GM08714 (cell line): ENCODE measurements around the gene TWIST2.

Experiments
- H3K4me3 ChIP-seq: fragments of 200-500 bp; sonication (Bioruptor generic); 2 replicates; pipeline ENCODE4 v1.5.1; 2014; ENCODE audit warnings: mild to moderate bottlenecking, low read length, inconsistent platforms
- ZNF274 ChIP-seq: IDR thresholded peaks from 2 replicates; pipeline ENCODE4 v1.6.1; 2012; ENCODE audit warnings: mild to moderate bottlenecking, low read depth, low read length

The TWIST2 gene

DNA sequence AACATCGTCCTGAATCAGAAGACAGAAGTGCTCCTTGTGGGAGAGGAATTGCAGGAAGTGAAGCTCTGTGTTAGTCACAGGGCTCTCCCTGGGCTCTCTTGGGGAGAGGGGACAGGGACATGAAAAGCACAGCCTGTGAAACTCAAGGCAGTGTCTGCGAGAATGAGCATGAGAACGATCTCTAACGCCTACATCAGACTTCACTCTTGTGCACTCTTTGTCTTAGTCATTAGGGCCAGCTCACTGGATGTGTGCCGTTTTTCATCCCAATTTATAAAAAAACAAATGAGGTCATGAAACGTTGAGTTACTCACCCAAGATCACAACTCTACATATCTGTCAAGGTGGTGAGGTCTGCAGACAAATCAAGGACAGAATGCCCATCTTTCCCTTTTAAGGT is 27.0 kb upstream of the TWIST2 start:
- TF ChIP-seq ZNF274, result no peak
- no peak overlapping the region for H3K4me3 ChIP-seq

DNA sequence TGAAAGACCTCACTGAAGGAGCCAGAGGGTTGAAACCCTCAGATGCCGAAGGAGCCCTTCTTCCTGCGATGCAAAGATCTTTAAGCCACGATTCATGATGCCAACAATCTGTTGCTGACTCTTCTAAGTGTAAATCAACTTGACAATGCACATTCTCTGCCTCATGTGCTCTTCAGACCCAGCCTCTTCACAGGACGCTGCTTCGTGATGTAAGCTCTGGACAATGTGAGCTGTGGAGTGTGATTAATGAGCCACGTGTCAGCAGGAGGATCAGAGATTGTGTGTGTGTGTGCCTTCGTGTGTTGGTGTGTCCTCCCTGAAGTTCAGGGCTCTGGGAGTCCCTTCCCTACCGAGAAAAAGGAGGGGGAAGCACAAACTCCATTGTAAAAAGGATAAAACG is 26.5 kb upstream of the TWIST2 start:
- no peak overlapping the region for H3K4me3 ChIP-seq
- no peak for TF ChIP-seq ZNF274

DNA sequence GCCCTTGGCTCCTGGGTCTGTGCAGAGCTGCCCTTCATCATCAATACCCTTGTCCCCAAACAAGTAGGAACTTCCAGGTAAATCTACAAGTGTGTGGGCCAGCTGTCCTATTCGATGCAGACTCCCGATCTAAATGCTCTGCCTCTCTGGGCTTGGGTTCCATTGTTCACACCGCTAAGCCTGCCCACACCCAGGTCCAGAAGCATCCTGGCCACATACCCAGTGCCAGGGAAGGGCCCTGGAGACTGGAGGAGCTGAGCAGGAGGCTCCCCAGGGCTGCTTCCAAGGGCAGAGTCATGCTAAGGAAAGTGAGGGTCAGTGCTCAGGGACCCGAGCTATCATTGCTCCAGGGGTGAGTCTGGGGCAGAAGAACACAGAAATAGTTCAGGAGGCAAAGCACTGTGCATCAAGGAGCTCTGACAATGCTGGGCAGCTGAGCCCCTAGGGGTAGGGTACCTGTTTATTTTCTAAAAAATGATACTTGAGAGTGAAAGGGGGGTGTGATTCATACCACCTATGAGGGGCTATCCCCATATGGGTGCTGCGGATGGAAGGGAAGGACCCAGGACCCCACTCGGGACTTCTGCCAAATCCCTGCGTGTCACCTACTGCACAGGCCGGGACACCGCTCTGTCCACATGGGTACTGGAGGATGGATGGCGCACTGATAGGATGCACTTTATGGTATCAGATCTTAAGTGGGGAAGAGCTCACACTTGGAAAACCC is 25.8 kb upstream of the TWIST2 start:
- no peak overlapping the region for H3K4me3 ChIP-seq
- no peak for TF ChIP-seq ZNF274

DNA sequence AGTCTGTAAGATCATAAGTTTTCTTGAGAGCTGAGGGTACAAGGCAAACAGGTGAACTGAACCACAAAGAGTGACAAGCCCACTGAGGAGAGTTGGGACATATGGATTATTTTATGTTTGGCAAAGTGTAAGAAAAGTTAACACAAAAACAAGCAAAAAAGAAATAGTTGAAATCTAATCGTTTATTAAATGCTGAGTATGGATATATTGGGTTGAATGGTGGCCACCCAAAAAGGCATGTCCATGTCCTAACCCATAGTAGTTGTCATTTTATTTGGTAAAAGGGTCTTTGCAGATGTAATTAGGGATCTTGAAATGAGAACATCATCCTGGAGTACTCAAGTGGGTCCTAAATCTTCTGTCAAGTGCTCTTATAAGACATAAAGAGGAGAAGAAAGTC is 24.9 kb upstream of the TWIST2 start:
- TF ChIP-seq ZNF274, result no peak
- no peak overlapping the region for H3K4me3 ChIP-seq

DNA sequence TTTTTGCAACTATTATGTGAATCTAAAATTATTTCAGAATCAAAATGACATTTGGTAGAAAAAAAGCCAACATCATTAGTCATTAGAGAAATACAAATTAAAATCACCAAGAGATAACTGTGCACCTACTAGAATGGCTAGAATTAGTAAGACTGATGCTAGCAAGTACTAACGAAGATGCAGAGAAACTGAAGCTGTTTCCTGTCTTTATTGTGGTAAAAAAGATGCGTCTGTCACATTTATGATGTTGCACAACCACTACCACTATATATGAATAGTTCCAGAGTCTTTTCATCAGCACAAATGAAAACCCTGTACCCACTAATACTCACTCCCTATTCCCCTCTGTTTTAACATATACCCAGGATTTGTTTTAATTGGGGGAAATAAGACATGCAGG is 16.7 kb upstream of the TWIST2 start:
- no peak overlapping the region for H3K4me3 ChIP-seq
- no peak for TF ChIP-seq ZNF274

DNA sequence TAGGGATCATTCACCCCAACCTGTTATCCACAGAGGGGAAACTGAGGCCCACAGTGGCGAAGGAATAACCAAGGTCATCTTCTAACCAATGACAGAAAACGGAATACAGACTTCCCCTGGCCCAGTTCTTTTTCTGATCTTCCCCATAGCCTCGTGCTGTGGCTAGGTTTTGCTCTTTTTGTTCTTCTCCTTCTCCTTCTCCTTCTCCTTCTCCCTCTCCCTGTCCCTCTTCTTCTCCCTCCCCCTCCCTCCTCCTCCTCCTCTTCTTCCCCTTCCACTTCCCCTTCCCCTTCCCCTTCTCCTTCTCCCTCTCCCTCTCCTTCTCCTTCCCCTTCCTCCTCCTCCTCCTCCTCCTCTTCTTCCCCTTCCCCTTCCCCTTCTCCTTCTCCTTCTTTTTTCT is 12.9 kb upstream of the TWIST2 start:
- TF ChIP-seq ZNF274, result no peak
- H3K4me3 ChIP-seq, result no peak overlapping the region

DNA sequence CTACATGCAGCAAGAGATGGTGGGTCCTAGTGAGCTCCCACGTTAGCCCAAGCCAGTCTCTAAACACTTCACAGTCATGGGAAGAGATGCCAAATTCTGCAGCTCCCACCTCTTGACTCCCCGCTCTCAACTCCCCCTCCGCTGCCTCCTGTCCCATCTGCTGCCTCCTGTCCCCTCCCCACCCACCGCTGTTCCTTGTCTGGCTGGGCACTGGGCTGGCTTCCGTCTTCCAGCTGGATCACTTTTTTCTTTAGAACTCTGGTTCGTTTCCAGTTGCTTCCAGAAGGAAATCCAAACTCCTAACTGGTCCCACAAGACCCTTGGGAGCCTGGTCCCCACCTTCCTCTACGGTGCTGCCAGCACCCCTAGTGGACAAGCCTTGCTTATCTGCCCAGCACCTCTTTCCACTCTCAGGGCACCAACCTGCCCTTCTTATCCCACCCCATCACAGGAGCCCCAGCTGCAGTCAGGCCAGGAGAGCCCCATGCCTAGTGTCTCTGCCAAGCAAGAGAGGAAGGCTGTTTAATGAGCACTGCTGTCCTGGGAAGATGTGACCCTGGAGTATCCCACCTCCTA is 12.1 kb upstream of the TWIST2 start:
- TF ChIP-seq ZNF274, result no peak
- no peak overlapping the region for H3K4me3 ChIP-seq

DNA sequence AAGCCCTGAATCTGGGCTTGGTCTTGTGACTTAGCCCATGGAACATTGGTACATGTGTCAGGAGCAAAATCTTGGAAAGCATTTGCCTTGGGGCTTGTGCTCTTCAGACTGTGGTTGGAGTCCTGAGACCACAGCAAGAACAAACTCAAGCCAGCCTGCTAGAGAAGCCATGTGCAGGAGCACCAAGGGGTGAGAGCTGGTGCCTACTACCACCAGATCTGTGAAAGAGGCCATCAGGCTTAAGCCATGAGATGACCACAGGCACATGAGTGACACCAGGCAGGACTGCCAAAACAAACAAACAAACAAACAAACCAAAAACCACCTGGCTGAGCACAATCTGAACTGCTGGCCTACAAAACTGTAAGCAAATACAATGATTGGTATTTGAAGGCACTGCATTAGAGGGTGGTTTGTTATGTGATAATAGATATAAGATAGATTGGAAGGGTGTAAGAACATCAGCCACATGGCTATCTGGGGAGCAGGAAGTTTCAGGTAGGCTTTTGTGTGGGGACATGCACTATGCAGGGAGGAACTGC is 9.0 kb upstream of the TWIST2 start:
- H3K4me3 ChIP-seq, result no peak overlapping the region
- no peak for TF ChIP-seq ZNF274

DNA sequence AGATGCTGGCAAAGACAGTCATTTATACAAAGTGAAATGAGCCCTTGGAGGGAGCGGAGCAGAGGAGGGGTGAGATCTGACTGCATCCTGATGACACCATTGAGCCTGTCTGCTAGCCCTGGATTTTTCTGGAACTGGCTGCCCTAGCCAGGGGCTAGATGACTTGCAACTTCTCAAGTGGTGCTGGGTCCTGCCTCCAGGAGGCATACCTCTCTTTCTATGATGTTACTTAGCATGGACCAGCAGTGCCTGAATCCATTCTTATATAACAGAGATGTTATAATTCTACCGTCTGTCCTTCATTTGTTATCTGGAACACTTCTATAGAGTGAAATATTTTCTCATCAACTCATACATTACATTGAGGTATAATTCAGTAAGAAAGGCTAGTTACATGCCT is 8.5 kb upstream of the TWIST2 start:
- TF ChIP-seq ZNF274, result no peak
- H3K4me3 ChIP-seq, result no peak overlapping the region

DNA sequence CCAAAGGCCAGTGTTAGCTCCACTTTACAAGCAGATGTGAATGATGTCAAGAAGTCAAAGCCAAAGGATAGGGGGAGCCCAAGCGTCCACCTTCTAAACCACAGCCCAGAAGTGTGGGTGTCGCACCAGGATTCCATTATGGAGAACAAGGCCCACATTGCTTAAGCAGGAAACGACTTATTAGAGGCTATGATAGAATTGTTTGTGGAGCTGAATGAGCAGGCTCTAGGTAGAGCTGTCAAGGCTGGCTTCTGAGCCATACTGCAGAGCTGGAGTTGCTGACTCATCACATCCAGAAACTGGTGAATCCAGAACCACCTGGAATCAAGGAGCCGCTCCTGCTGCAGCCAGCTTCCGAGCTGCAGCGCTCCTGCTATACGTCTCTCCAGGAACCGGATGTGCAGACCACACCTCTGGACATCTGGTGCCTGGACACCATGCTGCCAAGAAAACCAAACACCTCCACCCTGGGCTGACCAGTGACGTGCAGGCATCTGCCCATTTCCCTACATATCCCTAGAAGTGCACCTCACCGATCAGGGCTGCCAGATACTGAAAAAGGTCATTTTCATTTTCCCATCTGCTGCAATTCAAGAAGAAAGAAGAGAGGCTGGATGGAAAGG is 6.2 kb upstream of the TWIST2 start:
- no peak for TF ChIP-seq ZNF274
- H3K4me3 ChIP-seq, result no peak overlapping the region

DNA sequence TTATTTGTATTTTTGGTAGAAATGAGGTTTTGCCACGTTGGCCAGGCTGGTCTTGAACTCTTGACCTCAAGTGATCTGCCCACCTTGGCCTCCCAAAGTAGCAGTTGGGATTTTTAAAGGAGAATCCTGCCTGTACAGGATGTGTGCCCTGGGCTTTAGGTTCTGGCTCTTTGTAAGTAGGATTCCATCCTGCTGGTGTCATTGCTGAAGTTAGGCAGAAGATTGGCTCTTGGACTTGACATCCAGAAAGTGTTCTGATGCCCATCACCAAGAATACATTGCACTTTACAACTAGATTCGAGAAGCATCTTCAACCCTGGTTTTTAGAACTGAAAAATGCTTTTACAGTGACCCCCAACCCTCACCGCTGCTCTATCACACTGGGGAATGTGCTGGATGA is 4.4 kb upstream of the TWIST2 start:
- no peak overlapping the region for H3K4me3 ChIP-seq
- no peak for TF ChIP-seq ZNF274

DNA sequence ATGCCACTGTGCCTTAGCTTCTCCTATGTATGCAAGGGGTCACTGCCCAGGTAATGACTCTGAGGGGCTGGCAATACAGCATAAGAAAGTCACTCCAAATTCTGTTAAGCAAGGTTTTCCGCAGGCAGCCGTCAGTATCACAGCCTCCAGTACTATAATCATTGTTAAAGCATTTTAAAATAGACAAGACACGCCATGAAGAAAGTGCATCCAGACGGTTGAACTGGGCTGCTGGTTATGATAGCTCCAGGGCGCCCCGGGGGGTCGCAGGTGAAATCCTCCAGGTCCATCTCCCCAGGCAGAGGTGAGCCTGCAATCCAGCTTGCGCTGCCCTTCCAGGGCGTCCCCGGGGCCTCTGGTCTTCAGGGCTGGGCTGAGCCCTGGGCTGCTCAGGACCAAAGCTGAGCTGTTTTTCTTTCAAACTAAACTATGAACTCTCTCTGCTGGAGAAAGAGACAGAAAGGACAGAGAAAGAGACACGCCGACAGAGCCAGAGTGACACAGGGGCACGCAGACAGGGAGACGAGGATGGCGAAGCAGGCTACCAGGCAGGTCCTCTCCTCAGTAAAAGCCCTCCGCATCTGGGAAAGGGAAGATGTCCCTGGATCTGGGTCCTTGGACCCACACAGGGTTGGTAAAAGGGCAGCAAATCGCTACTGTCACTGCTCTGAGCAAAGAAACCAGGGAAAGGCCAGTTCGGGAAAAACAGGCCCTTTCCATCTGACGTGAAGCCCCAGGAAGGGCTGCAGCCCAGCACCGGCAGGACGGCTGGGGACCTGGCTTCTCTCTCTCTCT is 2.1 kb upstream of the TWIST2 start:
- TF ChIP-seq ZNF274, result no peak
- no peak overlapping the region for H3K4me3 ChIP-seq

DNA sequence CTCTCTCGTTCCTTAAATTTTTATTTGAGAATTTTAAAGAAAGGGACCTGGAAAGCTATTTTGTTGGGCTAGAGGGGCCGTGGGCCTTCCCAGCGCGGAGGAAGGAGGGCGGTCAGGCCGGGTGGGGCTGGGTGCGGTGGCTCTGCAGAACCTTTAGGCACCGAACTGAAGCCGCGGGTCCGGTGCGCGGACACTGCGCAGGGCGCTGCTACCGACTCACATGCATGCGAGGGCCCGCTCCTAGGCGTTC is 1.6 kb upstream of the TWIST2 start:
- H3K4me3 ChIP-seq, result no peak overlapping the region
- no peak for TF ChIP-seq ZNF274

DNA sequence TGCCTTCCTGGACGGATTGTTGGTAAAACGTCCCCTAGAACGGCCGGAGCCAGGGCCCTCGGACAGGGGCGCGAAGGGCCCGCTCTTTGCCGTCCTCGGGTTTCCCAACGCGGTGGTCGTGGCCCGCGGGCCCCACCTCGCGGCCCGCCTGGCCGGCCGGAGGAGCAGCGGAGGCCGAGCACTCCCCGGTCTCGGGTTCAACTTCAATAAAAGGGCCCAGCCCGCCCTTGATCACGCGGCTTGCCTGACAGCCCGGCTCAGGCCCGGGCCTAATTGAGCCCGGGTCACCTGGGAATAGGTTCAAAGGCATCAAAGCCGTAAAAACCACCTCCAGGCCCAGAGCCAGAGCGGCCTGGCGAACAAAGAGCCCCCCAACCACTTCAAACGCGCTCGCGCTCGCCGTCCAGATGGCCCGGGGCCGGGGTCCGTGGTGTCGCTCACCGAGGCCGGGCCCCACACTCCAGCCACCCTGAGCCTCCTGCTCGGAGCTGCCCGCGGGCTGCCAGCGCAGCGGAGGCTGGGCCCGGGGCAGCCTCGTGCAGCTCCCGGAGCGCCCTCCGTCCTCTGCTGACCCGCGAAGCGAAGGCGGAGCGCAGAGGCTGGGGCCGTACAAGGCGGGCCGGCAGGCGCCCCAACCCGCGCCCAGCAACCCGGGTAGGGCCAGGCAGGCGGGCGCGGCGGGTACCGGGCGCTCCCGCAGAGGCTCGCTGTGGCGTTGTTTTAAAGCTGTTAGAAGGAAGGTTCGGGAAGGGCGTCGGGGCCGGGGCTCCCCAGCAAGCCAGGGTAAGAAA is 1.1 kb upstream of the TWIST2 start:
- TF ChIP-seq ZNF274, result no peak
- no peak overlapping the region for H3K4me3 ChIP-seq
